Activated CD4-positive, CD25-positive, alpha-beta regulatory T cell treated with anti-CD3 and anti-CD28 coated beads, Interleukin-2, amount 50 U/mL, for 24 hours (primary cell): ENCODE results near the gene BEST2.

Experiments used
- ATAC-seq, 2 donors: fragments of 150-1000 bp; cut with Tn5 transposase; one replicate each; pipeline ENCODE4 v1.10.0; 2021; ENCODE audit warnings: mild to moderate bottlenecking in 1 of 2, moderate library complexity in 1 of 2

Gene BEST2

GRCh38 chr19:12770922-12771321, 19.3 kb downstream of the BEST2 start:
- ATAC-seq: no peak

- ATAC-seq: no peak
These were observed 20.7 kb downstream of the BEST2 start for GRCh38 chr19:12772323-12772722.

- ATAC-seq: no peak
These were observed 22.0 kb downstream of the BEST2 start for GRCh38 chr19:12773571-12773970.

- ATAC-seq: no peak
These were observed 23.3 kb downstream of the BEST2 start, which contains the start of gene HOOK2 for GRCh38 chr19:12774588-12775555. TSS of gene HOOK2 (minus strand) at chr19:12775552. CDS start at chr19:12775449, 103 bp downstream.

- peak; percentile 34 for ATAC-seq
These were observed 25.8 kb downstream of the BEST2 start for GRCh38 chr19:12777217-12778016.

- ATAC-seq: no peak
These were observed 26.7 kb downstream of the BEST2 start for GRCh38 chr19:12778017-12778904.

- ATAC-seq: no peak
These were observed 27.2 kb downstream of the BEST2 start for GRCh38 chr19:12778905-12779161.

- no peak for ATAC-seq
These were observed 27.8 kb downstream of the BEST2 start for GRCh38 chr19:12779162-12779993.

GRCh38 chr19:12782174-12782423, 30.5 kb downstream of the BEST2 start:
- peak in 1 of 2 donors; percentile 6 for ATAC-seq

- ATAC-seq: peak; percentile 53 to 65
These were observed 31.1 kb downstream of the BEST2 start for GRCh38 chr19:12782424-12783290.

- ATAC-seq: peak; percentile 11 to 28
These were observed 31.8 kb downstream of the BEST2 start for GRCh38 chr19:12783291-12783848.

GRCh38 chr19:12783849-12784393, 32.3 kb downstream of the BEST2 start:
- ATAC-seq: no peak

- ATAC-seq: peak in 1 of 2 donors; percentile 11
These were observed 32.8 kb downstream of the BEST2 start for GRCh38 chr19:12784394-12784870.

GRCh38 chr19:12784871-12785430, 33.4 kb downstream of the BEST2 start:
- no peak for ATAC-seq

GRCh38 chr19:12785431-12786031, 33.9 kb downstream of the BEST2 start:
- ATAC-seq: no peak

GRCh38 chr19:12786141-12786870, 34.7 kb downstream of the BEST2 start:
- no peak for ATAC-seq

- ATAC-seq: no peak
These were observed 35.4 kb downstream of the BEST2 start for GRCh38 chr19:12786952-12787351.

GRCh38 chr19:12787458-12787857, 35.9 kb downstream of the BEST2 start:
- no peak for ATAC-seq
